PC-3 (cell line): ENCODE data around the gene UBE2H. TPM values are rescaled to one million over a fixed set of nuclear protein-coding genes. Genes with fewer than 3 reads are reported as not detected.
A peak's percentile ranks its signal among the peaks of the same experiment; 100 is the strongest.

Experiments used
- ATAC-seq: fragments of 200-7000 bp; cut with Tn5 transposase; 2 replicates; pipeline ENCODE4 v1.9.1; 2020; ENCODE audit warnings: mild to moderate bottlenecking, moderate library complexity
- BruUV-seq: library from RNA; stranded (reverse); fragments of 400-500 nt; replicated peaks from 2 replicates; lab custom pipeline; 2021; lab: Mats Ljungman, UMichigan
- CTCF ChIA-PET: fragments of 300-600 bp; sonication (Branson Sonifier 250); formaldehyde crosslinking; loops from one replicate; lab custom pipeline; 2022; ENCODE audit warnings: antibody characterized with exemption; lab: Charles Lee
- POLR2A ChIA-PET: fragments of 300-600 bp; sonication (Branson Sonifier 250); formaldehyde crosslinking; loops from one replicate; lab custom pipeline; 2022; ENCODE audit warnings: antibody characterized with exemption; ENCODE audit not compliant: unreplicated experiment; lab: Charles Lee
- DNase-seq: peaks from one replicate; pipeline ENCODE4 v3.0.0-alpha.2; 2015
- H2AFZ ChIP-seq: fragments of 300-600 bp; sonication (generic); 2 replicates; pipeline ENCODE4 v1.6.0; 2016; ENCODE audit warnings: antibody characterized with exemption, low read length
- H3F3A ChIP-seq: fragments of 300-600 bp; sonication (generic); one replicate; pipeline ENCODE4 v1.6.0; 2017; ENCODE audit warnings: antibody characterized with exemption, low read length, control low read depth, mild to moderate bottlenecking; ENCODE audit not compliant: unreplicated experiment
- H3K27ac ChIP-seq: fragments of 300-600 bp; sonication (generic); 2 replicates; pipeline ENCODE4 v1.5.1; 2016; ENCODE audit warnings: mild to moderate bottlenecking, low read length
- H3K27me3 ChIP-seq: fragments of 300-600 bp; sonication (generic); 2 replicates; pipeline ENCODE4 v1.6.1; 2016; ENCODE audit warnings: low read length, mixed read lengths
- H3K36me3 ChIP-seq: fragments of 300-600 bp; sonication (generic); 2 replicates; pipeline ENCODE4 v1.6.1; 2016; ENCODE audit warnings: low read depth, mixed run types, low read length, mixed read lengths
- H3K4me1 ChIP-seq: fragments of 300-600 bp; sonication (generic); 2 replicates; pipeline ENCODE4 v1.5.1; 2016; ENCODE audit warnings: low read length; ENCODE audit not compliant: insufficient read depth
- H3K4me2 ChIP-seq: fragments of 300-600 bp; sonication (generic); 2 replicates; pipeline ENCODE4 v1.6.0; 2016; ENCODE audit warnings: low read length
- H3K4me3 ChIP-seq: fragments of 300-600 bp; sonication (generic); 2 replicates; pipeline ENCODE4 v1.5.1; 2016; ENCODE audit warnings: mild to moderate bottlenecking, low read length, mixed read lengths
- H3K79me2 ChIP-seq: fragments of 300-600 bp; sonication (generic); 2 replicates; pipeline ENCODE4 v1.6.1; 2017; ENCODE audit warnings: low read length, mixed read lengths
- H3K9ac ChIP-seq: fragments of 300-600 bp; sonication (generic); 2 replicates; pipeline ENCODE4 v1.6.0; 2016; ENCODE audit warnings: mild to moderate bottlenecking, low read length
- H3K9me2 ChIP-seq: fragments of 300-600 bp; sonication (generic); replicated peaks from 2 replicates; pipeline ENCODE4 v1.6.1; 2016; ENCODE audit warnings: mixed run types, low read length, mixed read lengths
- H3K9me3 ChIP-seq: fragments of 300-600 bp; sonication (generic); 2 replicates; pipeline ENCODE4 v1.6.1; 2016; ENCODE audit warnings: low read length, mixed read lengths
- H4K20me1 ChIP-seq: fragments of 300-600 bp; sonication (generic); 2 replicates; pipeline ENCODE4 v1.6.1; 2016; ENCODE audit warnings: low read length, mixed read lengths
- EZH2 ChIP-seq: fragments of 300-600 bp; sonication (generic); IDR thresholded peaks from one replicate; pipeline ENCODE4 v1.6.1; 2017; ENCODE audit warnings: antibody characterized with exemption, mild to moderate bottlenecking, low read length; ENCODE audit not compliant: unreplicated experiment
- EZH2phosphoT487 ChIP-seq: fragments of 300-600 bp; sonication (generic); IDR thresholded peaks from 2 replicates; pipeline ENCODE4 v1.6.1; 2018; ENCODE audit warnings: mild to moderate bottlenecking, antibody characterized with exemption, low read length, borderline replicate concordance
- intact Hi-C: fragments of 100-400 bp; cut with micrococcal nuclease; formaldehyde crosslinking; loops from 2 replicates; pipeline ENCODE4 v1.9.0; 2023
- total RNA-seq: library from RNA; depleted of rRNA; stranded (reverse); fragments of >200 nt; gene quantifications from 2 replicates; pipeline ENCODE4 v1.2.3, GENCODE V29; 2014
- TF ChIP-seq, protein P1 (sequence below): fragments of 300-600 bp; sonication (generic); conservative IDR thresholded peaks from 2 replicates; pipeline ENCODE4 v1.5.1; 2017; ENCODE audit warnings: antibody characterized with exemption, low read depth, mild to moderate bottlenecking, low read length

UBE2H gene
- total RNA-seq, 1 experiment from 2014 or later, result 62.5 TPM

DNA sequence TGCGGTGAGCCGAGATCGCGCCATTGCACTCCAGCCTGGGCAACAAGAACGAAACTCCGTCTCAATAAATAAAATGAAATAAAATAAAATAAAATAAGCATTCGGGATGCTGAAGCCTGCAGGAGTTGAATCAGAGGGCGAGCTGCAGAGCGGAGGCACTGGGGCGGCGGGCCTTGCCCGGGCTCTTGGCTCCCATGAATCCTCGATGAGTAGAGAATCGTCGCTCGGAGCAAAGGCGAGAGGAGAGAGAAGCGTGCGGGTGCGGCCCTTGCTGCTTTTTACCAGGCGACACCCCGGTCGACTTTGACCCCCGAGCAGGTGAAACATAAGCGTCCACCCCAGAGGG lies 168.3 kb downstream of the UBE2H start:
- BruUV-seq, result no TSS peak
- Histone ChIP-seq H3K4me1 (peaks cover 6% of the 10 kb centered on the region), H3K9me2 (no peaks in the 10 kb centered on the region), H3K27ac (no peak overlapping the region), H4K20me1 (no peaks in the 10 kb centered on the region), H3K79me2 (peaks cover under 1% of the 10 kb centered on the region; the same call in 1 of the 2 replicates), H2AFZ (no peak overlapping the region), H3K36me3 (no peaks in the 10 kb centered on the region), H3K4me2 (no peak overlapping the region), H3K4me3 (no peak overlapping the region), H3K27me3 (no peaks in the 10 kb centered on the region), H3K9ac (no peak overlapping the region), H3K9me3 (no peaks in the 10 kb centered on the region), H3F3A (no peaks in the 10 kb centered on the region)
- no peak for ATAC-seq
- intact Hi-C loops, result no loop called here
- ChIA-PET CTCF (no interaction called here), POLR2A (no interaction called here)
- no peak for DNase-seq
- TF ChIP-seq EZH2, result no peak
- no peak for TF ChIP-seq EZH2phosphoT487
- TF ChIP-seq, protein P1, sequence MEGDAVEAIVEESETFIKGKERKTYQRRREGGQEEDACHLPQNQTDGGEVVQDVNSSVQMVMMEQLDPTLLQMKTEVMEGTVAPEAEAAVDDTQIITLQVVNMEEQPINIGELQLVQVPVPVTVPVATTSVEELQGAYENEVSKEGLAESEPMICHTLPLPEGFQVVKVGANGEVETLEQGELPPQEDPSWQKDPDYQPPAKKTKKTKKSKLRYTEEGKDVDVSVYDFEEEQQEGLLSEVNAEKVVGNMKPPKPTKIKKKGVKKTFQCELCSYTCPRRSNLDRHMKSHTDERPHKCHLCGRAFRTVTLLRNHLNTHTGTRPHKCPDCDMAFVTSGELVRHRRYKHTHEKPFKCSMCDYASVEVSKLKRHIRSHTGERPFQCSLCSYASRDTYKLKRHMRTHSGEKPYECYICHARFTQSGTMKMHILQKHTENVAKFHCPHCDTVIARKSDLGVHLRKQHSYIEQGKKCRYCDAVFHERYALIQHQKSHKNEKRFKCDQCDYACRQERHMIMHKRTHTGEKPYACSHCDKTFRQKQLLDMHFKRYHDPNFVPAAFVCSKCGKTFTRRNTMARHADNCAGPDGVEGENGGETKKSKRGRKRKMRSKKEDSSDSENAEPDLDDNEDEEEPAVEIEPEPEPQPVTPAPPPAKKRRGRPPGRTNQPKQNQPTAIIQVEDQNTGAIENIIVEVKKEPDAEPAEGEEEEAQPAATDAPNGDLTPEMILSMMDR, result no peak

DNA sequence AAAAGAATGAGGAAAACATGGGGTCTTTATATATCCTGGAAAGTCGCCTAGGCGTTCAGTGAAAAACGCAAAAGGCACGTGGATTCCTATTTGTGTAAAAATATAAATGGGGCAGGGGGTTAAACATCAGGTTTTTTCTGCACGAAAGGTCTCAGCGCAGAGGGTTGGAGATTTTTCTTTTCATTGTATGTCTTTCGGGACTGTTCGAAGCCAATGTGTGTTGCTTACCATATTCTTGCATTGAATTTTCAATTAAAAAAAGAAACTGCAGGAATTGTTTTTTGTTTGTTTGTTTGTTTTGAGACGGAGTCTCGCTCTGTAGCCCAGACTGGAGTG lies 169.2 kb downstream of the UBE2H start:
- Histone ChIP-seq H3K4me2 (no peak overlapping the region), H2AFZ (no peak overlapping the region), H3K36me3 (no peaks in the 10 kb centered on the region), H3K4me1 (peaks cover 6% of the 10 kb centered on the region), H3K27me3 (no peaks in the 10 kb centered on the region), H3F3A (no peaks in the 10 kb centered on the region), H3K4me3 (no peak overlapping the region), H4K20me1 (peaks cover 4% of the 10 kb centered on the region; the same call in 1 of the 2 replicates), H3K79me2 (peaks cover 9% of the 10 kb centered on the region), H3K9me2 (no peaks in the 10 kb centered on the region), H3K9me3 (no peaks in the 10 kb centered on the region), H3K9ac (no peak overlapping the region), H3K27ac (no peak overlapping the region)
- DNase-seq (no peak), ATAC-seq (no peak)
- ChIA-PET CTCF (no interaction called here), POLR2A (no interaction called here)
- BruUV-seq, result no TSS peak
- TF ChIP-seq EZH2 (no peak), EZH2phosphoT487 (no peak)
- TF ChIP-seq, protein P1, result no peak
- intact Hi-C loops, result no loop called here

DNA sequence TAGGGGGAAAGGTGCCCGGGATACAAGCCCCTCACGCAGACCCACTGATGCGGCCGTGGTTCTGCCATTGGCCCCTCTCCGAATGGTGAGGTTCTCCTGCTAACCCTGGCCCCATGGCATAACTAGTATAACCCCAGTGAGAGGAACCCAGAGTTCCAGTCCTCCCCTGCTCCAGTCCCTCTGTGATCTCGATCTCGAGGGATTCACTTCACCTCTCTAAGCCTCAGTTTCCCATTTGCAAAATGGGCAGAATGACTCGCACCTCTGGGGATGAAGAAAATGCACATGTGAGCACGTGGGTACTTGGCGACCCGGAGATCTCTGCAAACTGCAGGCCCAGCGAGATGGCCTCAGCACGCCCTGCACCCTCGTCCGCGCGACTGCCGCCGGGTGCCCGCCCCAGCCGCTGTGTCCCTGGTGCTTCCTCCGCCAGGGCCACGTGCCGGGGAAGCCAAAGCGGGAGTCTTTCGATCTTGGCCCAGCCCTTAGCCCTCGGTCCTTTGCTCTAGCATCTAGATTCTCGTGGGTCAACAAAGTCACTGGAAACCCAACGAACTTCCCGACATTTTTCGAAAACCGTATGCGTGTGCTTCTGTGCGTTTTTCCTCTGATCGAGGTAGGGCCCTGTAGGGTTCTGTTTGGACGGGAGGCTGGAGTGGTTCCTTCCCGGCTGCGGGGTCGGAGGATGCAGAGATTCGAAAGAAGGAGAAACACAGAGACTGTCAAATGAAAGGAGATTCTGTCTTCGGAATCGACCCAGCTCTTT lies 169.8 kb downstream of the UBE2H start:
- BruUV-seq, result TSS peak; percentile 7
- TF ChIP-seq, protein P1, result no peak
- TF ChIP-seq EZH2phosphoT487, result no peak
- no peak for TF ChIP-seq EZH2
- Histone ChIP-seq H3K9ac (no peak overlapping the region), H3K36me3 (no peaks in the 10 kb centered on the region), H3K27ac (no peak overlapping the region), H3F3A (no peaks in the 10 kb centered on the region), H3K9me2 (no peaks in the 10 kb centered on the region), H3K79me2 (peaks cover 15% of the 10 kb centered on the region), H2AFZ (no peak overlapping the region), H3K4me1 (peaks cover 10% of the 10 kb centered on the region), H3K4me2 (no peak overlapping the region), H3K4me3 (no peak overlapping the region), H3K9me3 (no peaks in the 10 kb centered on the region), H3K27me3 (no peaks in the 10 kb centered on the region), H4K20me1 (peaks cover 10% of the 10 kb centered on the region; the same call in 1 of the 2 replicates)
- intact Hi-C loops, result no loop called here
- ChIA-PET CTCF (no interaction called here), POLR2A (no interaction called here)
- no peak for DNase-seq
- ATAC-seq, result no peak
